HG02970 (cell line): ENCODE results near the gene UNK.

Experiments
- ATAC-seq: cut with Tn5 transposase; IDR thresholded peaks from one replicate; pipeline ENCODE4 v1.9.1; 2021; ENCODE audit warnings: mild to moderate bottlenecking, moderate library complexity, moderate number of reproducible peaks; ENCODE audit not compliant: unreplicated experiment, low FRiP score

The UNK gene

DNA sequence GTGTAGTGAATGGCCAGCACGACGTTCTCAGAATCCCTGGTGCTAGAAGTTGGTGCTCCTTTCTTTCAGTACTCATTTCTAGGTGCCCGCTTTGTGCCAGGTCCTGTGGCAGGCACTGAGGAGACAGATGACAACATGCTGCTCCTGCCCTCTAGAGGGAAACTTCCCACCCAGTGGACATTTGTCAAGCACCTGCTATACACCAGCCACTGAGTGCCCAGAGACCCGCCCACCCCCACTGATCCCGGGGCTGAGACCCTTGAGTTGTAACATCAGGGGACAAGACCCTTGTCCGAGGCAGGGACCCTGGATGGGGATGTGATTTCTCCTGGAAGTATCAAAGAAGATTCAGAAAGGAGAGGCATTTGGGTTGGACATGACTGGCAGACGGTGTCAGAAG, 34.5 kb downstream of the UNK start:
- ATAC-seq: no peak

DNA sequence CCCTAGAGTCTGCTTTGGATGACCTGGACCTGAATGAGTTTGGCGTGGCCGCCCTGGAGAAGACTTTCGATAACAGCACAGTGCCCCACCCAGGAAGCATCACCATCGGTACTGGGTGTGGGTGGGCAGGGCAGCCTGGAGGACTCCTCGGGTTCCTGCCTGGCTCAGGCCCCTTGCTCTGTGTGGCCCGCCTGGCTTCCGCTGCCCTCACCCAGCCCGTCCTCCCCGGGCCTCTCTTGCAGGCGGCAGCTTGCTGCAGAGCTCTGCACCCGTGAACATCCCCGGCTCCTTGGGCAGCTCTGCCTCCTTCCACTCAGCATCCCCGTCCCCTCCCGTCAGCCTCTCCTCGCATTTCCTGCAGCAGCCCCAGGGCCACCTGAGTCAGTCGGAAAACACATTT, 35.1 kb downstream of the UNK start:
- ATAC-seq: no peak

DNA sequence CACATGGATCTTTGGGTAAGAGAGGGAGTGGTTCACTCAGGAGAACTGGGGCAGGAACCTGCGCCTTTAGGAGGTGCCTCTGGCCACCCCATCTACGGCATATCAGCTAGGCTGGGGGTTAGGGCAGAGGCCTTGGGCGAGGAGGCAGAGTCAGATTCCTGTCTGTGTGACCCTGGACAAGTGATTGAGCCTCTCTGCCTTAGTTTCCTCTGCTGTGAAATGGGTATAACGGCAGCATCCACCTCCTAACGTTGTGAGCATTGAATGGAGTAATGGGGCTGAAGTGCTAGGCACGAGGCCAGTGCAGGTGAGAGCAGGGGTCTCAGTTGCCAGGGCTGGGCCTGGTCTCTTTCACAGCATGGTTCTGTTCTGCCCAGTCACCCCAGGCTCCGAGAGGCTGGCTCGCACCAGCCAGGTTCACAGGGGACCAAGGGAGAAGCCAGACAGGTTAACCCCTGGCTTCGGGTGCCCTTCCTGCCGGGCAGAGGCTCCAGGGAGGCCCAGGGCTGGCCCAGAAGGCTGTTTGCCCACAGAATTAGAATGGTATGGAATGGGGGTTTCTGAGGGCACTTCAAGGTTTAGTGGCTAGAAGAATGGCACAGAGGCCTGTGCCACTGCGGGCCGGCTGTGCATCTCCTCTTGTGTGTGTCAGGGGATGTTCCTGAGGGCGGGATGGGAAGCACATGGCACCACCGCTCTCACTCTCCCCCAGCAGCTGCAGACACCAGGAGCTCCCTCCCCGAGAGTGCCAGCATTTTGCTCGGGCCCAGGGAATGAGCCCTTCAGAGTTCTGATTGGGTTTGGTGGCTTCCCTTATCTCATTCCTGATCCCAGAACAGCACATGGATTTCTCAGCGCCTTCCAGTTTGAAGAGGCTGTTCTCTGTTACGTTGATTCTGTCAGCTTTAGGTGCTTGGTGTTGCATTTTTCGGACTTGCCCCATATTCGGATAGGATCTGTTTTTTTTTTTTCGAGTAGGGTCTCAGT, 35.8 kb downstream of the UNK start:
- no peak for ATAC-seq

DNA sequence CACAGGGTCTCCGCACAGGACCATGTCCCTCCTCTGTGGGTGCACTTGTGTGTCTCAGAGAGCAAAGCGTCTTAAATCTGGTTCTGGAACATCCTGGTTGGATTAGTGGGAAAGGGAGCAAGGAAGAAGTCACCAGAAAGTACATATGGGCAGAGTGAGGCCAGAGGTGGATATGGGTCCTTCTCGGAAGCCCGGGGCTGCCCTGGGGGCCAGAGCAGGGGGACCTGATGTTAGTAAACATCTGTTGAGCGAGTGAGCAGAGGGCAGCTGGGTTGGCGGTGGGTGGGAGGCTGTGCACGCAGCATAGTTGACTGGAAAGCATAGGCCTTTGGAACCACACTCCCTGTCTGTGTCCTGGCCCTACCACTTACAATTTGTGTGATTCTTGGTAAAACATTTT, 36.9 kb downstream of the UNK start:
- ATAC-seq: no peak

DNA sequence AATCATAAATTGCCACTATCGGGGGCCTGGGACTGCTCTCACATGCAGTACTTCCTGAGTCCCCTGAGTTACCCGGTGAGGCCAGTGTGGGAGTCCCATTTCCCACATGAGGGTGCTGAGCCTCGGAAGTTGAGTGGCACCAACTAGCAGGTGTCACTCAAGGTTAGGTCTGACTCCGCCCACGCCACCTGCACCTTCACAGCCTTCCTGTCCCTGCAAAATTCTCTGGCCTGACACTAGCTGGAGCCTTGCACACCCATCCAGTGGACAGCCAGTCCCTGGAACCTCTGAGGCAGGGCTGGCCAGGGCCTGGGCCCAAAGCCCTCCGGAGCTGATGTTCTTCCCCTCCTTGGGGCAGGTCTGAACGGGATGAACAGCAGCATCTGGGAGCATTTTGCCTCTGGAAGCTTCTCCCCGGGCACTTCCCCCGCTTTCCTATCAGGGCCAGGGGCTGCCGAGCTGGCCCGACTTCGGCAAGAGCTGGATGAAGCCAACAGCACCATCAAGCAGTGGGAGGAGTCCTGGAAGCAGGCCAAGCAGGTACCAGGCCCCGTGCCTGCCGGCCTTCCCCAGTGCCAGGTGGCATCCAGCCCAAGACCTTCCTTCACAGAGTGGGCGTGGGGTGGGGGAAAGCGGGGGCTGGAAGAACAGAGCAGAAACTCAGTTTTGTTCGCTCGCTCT, 37.7 kb downstream of the UNK start:
- no peak for ATAC-seq

- no peak for ATAC-seq
These were observed 38.2 kb downstream of the UNK start for GRCh38 chr17:75822800-75823166.

DNA sequence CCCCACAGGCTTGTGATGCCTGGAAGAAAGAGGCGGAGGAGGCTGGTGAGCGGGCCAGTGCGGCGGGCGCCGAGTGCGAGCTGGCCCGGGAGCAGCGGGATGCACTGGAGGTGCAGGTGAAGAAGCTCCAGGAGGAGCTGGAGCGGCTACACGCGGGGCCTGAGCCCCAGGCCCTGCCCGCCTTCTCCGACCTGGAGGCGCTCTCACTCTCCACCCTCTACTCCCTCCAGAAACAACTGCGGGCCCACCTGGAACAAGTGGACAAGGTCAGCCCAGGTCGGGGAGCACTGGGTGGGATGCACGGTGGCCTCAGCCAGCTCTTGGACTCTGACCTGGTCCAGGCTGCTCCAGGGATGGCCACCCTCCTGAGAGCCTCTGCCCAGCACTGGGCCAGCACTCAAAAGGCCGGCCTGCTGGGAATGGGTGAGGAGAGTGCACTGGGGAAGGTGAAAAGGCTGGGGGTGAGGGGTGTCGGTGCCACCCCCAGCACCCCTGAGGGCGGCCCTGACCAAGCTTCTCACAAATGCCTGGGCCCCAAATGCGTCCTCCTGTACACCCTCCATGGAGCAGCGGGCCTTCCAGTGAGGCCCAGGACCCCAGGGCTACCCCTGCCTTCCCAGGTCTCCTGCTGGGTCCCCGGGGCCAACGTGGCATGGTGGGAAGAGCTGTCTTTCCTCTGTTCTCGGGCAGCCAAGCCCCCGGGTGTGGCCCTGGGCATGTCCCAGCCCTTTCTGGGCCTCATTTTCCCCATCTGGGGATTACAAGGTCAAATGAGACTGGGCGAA, 38.8 kb downstream of the UNK start:
- ATAC-seq: no peak

DNA sequence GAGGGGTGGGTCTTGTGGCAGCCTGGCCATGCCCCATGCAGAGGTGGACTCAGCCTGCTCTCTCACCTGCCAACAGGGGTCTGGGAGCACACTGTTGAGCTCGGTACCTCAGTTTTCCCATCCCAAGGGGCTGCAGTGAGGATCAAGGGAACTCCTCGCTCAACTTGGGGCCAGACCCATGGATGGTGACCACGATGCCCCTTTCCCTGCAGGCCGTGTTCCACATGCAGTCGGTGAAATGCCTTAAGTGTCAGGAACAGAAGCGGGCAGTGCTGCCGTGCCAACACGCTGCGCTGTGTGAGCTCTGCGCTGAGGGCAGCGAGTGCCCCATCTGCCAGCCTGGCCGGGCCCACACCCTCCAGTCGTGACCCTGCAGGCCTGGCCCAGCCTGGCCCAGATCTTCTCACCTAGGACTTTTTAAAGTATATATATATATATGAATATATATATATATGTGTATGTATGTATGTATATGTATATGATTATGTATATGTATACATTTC, 39.5 kb downstream of the UNK start:
- ATAC-seq: no peak

- no peak for ATAC-seq
These were observed 40.1 kb downstream of the UNK start for GRCh38 chr17:75824666-75825065.

GRCh38 chr17:75825149-75825552, 40.5 kb downstream of the UNK start:
- ATAC-seq: no peak

DNA sequence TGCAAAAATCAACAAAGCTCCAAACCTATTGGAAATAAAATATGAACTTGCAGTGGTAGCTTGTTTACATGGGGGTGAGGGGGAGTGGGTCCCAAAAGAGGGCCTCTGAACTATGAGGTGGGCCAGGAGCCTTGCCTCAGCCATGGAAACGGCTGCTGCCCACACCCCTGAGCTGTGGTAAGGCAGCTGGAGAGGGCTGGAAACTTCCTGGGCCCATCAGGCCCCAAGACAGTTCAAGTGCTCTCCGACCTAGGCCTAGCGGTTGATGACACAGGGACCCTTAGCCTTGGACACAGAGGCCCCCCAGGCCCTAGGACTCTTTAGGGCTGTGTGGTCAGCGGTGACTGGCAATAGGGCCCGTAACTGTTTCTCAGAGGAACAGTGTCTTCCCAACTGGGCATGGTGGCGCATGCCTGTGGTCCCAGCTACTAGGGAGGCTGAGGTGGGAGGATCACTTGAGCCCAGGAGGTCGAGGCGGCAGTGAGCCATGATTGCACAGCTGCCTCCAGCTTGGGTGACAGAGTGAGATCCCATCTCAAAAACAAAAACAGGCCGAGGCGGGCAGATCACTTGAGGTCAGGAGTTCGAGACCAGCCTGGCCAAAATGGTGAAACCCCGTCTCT, 41.3 kb downstream of the UNK start:
- ATAC-seq: no peak

DNA sequence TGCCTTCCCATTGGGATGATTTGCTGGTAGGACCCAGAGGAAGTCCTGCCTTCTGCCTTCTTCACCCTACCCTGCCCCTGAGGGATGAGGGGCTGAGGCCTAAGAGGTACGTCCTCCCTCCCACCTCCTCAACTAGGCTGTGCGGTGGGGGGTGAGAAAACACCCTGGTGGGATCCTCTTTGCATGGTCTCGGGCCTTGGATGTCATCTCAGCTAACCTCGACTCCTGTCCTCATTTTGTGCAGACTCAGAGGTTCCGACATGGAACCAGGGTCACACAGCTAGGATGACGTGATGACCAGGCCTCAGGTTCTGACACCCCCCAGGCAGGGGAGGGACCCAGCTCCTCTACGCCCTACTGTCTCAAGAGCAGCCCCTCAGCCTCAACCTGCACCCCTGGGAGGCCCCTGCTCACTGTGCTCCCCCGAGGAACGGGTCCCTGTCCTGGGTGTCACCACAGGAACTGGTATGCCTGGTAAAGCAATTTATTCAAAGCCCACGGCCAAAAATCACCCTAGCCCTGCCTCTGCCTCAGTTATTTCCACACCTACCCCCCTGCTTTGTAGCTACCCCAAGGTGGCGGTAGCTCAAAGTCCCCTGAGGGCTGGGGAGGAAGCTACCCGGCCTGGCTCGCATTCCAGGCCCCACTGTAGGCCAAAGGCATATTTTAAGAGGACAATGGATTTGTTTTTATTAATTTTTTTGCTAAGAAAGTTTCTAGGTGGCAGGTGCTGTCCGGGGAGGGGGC, 42.1 kb downstream of the UNK start:
- ATAC-seq: no peak

- ATAC-seq: no peak
These were observed 42.9 kb downstream of the UNK start for GRCh38 chr17:75827308-75828075.

DNA sequence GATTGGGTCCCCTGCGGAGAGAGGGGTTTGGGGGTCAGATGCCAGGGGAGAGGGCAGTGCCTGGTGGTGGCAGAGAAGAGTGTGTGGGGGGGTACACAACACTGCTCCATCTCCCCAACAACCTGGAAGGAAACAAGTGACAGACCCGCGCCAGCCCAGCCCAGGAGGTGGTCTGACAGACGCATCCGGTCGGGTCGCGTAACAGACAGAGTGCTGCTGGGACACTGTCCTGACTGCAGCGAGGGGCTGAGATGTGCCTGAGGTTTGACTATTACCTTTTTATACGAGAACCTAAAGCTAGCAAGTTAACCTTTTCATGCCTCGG, 43.4 kb downstream of the UNK start:
- ATAC-seq: no peak

GRCh38 chr17:75828741-75829140, 44.1 kb downstream of the UNK start:
- no peak for ATAC-seq

DNA sequence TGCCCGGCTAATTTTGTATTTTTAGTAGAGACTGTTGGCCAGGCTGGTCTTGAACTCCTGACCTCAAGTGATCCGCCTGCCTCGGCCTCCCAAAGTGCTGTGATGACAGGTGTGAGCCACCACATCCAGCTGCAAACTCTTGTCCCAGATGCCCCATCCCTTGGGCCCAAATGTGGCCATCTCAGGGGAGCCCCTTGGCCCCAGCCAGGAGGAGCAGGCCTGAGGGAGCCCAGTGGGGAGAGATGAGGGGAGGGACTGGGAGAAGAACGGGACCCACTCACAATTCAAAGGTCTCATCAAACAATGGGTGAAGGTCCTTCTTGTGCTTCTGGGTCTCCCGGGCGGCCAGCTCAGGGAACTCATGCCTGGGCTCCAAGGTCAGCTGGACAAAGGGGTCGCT, 45.1 kb downstream of the UNK start:
- ATAC-seq: no peak

- ATAC-seq: no peak
These were observed 45.8 kb downstream of the UNK start for GRCh38 chr17:75830164-75831031.

- no peak for ATAC-seq
These were observed 46.5 kb downstream of the UNK start for GRCh38 chr17:75831032-75831571.
